ENCODE data around the gene ORC1.
A peak's percentile ranks its signal among the peaks of the same experiment; 100 is the strongest.
"Not testable (repeated sequence)": the region's sequence is repeated elsewhere in the genome, so short reads cannot be mapped to it uniquely, and the experiment has no call there.

Gene ORC1

DNA sequence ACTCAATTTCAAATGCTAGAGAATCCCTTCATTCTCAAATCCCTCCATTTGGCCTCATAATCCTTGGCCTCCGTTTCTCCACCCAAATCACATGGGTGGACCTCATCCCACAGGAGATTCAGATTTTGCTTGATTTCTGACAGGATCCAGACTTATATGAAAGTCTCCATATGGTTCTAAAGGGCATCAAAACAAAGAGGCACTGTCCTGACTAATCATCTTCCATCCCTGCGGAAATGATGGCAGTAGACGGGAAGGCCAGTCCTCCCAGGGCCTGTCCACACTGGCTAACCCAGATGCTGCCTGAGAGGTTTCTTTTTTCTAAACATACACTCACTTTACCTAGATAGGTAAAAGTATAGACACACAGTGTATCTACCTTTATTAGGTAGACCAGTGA, 18.8 kb downstream of the ORC1 start:
- no peak for DNase-seq

- not testable (repeated sequence) for DNase-seq
Measured at GRCh38 chr1:52369851-52370250, 34.4 kb downstream of the ORC1 start.

- peak; percentile 82 to 86 for DNase-seq
Measured at GRCh38 chr1:52368383-52369172, 35.6 kb downstream of the ORC1 start.

DNA sequence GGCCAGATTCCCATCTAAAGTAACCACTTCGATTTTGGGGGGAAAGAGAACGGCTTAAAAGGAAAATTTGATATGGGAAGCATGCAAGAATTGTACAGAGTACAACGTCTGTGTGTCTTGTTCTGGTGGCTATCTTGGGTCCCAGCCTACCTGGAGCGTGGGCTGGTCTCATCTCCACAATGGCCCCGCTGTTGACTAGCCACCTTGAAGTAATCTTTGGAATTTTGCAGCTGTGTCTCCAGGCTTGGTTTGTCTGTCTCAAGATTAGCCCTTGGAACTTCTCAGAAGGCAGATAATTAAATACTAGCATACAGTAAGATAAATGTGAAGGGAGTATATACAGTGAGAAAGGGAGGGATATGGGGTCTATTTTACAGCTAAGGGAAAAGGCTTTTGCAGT, 37.0 kb downstream of the ORC1 start:
- DNase-seq = no peak

GRCh38 chr1:52366517-52366827, 37.8 kb downstream of the ORC1 start:
- DNase-seq = no peak

GRCh38 chr1:52365746-52366516, 38.3 kb downstream of the ORC1 start, which contains the start of gene CC2D1B:
Gene CC2D1B (minus strand): TSS chr1:52366205. CDS start chr1:52364620, 1,585 bp downstream.
- peak; percentile 99 for DNase-seq

DNA sequence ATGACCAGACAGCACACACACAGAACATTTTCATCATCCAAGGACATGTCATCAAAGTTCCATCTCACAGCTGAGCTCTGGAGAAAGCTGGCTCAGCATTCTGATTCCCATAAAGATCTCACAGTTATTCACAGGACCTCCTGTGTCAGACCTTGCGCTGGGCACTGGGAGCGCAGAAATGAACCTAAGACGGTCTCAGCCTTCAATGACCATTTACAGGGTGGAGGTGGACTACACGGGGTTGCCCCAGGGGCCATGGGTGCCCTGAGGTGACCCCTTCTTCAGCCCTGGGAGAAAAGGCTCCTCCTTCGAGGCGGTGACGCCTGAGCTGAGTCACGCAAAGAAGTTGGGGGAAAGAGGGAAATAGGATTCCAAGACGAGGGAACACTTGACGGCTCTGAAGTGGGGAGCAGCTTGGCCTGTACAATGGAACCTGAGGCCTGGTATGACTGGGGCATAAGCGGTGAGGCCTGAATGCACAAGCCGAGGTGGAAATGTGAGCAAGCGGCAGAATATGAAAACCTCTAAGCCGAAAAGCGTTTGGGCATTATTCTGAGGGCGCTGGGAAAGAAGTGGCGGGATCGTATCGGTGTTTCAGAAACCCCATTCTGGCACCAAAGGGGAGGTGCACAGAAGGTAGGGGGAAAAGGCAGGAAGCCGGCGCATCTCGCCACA, 39.0 kb downstream of the ORC1 start:
- peak in 1 of 2 experiments; percentile 28 for DNase-seq

DNA sequence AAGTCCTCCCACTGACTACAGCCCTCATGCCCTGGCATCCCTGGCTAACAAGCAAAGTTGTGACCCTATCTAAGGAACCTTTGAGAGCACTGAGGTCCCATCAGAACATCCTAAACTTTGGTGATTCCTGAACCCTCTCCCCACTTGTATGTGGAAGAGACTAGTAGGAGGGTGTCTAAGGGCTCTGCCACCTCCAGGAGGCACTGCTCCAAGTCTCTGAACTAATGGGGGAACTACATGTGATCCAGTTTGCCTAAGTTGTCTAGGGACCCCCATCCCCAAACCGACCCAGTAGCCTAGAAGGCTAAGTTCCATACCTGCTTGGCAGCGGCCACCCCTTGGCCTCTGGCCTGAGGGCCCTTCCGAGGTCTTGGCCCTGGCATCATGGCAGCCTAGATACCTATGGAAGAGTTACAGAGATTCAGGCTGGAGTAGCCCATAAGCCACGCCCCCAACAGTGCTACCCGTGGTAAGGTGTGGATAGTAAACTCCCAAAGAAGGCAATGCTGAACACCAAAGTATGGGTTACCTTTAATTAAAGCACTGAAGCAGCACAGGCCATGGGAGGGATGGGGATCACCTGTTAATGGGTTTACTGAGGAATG, 39.9 kb downstream of the ORC1 start:
- no peak for DNase-seq

DNA sequence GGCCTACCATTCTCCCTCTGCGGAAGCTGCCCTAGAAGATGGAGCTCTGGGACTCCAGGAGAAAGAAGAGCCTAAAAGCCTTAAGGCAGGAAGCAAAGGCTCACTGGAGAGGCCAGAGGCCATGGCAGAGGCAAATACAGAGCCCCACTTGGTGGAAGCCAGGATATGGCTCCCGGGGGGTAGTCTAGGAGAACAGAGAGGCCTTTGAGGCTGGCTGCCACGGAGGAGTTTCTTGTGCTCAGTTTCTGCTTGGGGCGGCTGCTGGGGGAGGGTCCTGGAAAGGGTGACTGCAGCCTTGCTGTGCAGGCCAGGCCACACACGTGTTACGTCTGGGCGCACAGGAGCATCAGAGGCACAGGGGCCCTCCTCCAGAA, 43.6 kb downstream of the ORC1 start:
- DNase-seq = no peak

DNA sequence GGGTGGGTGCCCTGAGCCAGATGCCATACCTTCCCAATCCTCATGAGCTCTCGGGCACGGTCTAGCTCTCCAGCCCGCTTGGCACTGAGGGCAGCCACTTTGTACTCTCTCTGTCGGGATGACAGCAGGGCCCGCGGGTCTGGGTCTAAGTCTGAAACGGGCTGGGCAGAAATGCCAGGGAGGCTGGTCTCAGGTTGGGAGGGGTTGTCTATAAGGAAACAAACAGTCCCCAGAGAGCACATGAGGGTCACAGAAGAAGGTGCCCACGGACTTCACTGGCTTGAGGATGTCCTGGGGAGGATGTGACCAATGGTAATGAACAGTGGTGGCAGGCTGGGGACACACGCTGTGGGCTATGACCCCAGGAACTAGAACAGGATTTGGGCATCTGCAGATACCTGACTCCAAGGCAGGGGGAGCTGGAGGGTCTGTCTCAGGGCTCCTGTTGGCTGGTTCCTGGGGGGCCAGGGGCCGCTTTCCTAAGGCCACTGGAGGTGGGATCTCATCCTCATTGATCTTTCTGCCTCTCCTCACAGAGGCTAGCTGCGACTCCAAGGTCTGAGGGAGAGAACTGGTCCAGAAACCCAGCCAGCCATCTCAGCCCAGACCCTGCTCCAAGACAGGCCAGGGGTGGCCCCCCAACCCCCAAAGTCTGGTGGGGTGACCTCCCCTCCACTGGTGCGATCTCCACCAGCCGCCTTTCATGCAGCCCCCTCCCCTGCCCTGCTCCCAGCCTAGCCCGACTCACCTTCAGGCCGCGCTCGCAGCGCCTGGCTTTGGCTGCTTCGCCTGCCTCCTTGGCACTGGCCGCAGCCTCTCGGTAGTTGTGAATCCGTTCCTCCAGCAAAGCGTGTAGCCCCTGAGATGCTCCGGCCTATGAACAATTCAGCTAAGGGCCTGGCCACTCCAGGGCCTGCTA, 44.3 kb downstream of the ORC1 start:
- DNase-seq = no peak

DNA sequence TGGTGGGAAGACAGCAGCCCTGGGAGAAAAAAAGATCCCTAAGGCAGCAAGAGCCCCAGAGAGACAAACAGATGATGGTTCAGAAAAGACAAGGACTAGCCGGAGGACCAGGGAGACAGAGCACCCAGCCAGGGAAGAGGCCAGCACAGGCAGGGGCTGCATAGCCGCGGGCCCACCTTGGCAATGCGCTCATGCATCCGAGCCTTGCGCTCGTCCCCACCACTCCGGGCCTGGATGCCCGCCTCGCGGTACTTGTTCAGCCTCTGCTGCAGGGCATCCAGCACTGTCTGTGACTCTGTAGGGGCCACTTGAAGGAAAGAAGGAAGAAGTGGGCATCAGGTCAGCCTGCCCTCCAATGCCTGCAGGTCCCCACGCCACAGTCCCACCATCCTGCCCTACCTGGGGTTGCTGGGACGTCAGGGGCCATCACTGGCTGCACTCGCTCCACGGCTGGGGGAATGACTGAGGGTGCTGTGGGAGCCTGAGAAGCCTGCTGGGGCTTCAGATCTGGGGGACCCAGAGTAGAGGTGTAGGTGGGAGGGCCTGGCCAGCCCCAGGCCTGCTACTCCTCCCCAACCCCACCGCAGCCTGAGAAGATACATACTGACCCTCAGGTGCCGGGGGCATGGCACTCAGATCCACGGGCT, 45.2 kb downstream of the ORC1 start:
- DNase-seq = no peak

GRCh38 chr1:52357397-52357796, 46.8 kb downstream of the ORC1 start:
- no peak for DNase-seq

GRCh38 chr1:52356818-52357355, 47.3 kb downstream of the ORC1 start:
- DNase-seq = no peak

- DNase-seq = no peak
Measured at GRCh38 chr1:52355847-52356505, 48.2 kb downstream of the ORC1 start.

GRCh38 chr1:52355436-52355835, 48.8 kb downstream of the ORC1 start:
- no peak for DNase-seq

DNA sequence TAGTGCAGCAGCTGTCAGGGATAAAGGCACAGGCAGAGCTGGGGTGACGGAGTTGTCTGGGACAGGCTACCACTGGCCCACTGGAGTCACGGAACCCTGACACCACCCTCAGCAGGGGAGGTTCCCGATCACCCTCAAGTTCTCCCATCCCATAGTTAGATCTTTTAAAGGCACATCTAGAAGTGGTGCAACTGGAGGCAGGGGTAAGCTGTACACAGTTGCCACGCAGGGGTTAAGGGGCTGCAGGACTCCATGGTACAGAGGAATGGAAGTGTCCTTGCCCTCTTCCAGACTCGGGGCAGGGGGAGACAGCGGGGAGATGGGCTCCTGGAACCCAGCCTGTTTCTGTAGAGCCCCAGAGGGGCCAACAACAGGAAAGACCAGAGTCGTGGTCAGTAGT, 51.5 kb downstream of the ORC1 start:
- DNase-seq = no peak

DNA sequence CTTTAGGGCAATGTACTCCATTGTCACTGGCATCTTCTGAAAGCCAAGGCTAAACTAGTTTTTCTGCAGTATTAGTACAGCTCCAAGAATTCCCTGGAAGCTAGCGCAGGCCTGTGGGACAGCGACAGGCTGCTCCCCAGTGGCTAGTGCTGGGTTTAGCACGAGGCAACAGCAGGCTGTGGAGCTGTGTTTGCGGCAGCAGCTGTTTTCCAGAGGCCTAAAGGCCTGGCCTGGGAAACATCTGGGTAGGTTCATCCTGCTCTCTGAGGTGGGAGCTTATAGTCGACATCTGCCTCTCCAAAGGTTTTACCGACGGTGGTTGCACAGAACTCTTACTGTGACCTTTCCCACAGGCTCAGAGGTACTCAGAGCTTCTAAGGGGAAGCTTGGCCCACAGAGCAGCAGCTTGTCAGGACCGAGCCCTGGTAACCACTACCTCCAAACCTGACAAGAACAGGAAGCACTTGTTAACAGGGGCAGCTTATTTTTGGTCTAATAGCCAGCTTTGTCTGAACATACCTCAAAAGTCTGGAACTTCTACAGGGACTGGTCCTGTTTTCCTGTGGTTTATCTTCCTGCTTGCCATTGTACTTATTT, 55.4 kb downstream of the ORC1 start:
- DNase-seq = peak; percentile 32 to 41

- DNase-seq = no peak
Measured at GRCh38 chr1:52346653-52347052, 57.6 kb downstream of the ORC1 start.

DNA sequence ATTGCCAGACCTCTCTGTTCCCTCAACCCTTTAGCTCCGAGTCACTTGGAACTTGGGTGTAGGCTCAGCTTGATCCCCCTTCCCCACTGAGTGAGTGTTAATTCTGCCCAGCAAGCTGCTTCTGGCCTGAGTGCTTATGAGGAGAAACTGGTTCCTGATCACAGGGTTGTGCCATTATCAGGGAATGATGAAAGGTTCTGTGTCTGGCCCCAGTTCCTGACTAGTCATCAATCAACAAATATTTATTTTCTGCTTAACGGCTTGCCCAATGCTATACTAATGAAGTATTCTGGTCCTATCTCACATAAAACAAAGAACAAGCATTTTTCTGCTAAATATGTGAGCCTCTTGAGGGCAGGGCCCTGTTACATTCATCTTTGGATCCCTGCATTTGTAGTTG, 59.0 kb downstream of the ORC1 start:
- DNase-seq = no peak

GRCh38 chr1:52343979-52344378, 60.2 kb downstream of the ORC1 start:
- DNase-seq = no peak
